Testis (tissue), 2 donors: ENCODE measurements around the gene IFI44L.

Source experiments
- CTCF ChIP-seq, 3 experiments: fragments of 450-650 bp in 2 of 3; fragments of 200-600 bp in 1 of 3; sonication (generic) in 1 of 3; IDR thresholded peaks; one replicate each; pipeline ENCODE4 v1.5.1; 2016 to 2019; ENCODE audit warnings: antibody characterized with exemption in 3 of 3, mild to moderate bottlenecking in 2 of 3, moderate library complexity in 1 of 3
- POLR2A ChIP-seq: fragments of 450-650 bp; IDR thresholded peaks from one replicate; pipeline ENCODE4 v1.6.1; 2017; ENCODE audit warnings: antibody characterized with exemption, mild to moderate bottlenecking, moderate library complexity

GRCh38 chr1:78619032-78619431 lies 1.2 kb upstream of the IFI44L start:
- TF ChIP-seq CTCF (IDR thresholded peaks at IDR 0.05): no peak
- no peak for TF ChIP-seq POLR2A
